NT2/D1 (cell line): Measurements from ENCODE around the gene SAE1.

ENCODE experiments used
- SUZ12 ChIP-seq: IDR thresholded peaks from 2 replicates; pipeline ENCODE4 v1.6.1; 2011; ENCODE audit not compliant: insufficient read length, insufficient read depth; ENCODE audit errors: extremely low read depth
- YY1 ChIP-seq: IDR thresholded peaks from 2 replicates; pipeline ENCODE4 v1.6.1; 2011; ENCODE audit not compliant: insufficient read length, insufficient read depth
- ZNF274 ChIP-seq: IDR thresholded peaks from 2 replicates; pipeline ENCODE4 v1.6.1; 2011; ENCODE audit warnings: mild to moderate bottlenecking, low read depth, low read length

- TF ChIP-seq YY1 (no peak), SUZ12 (no peak), ZNF274 (no peak)
Measured at GRCh38 chr19:47152632-47153031, 22.0 kb downstream of the SAE1 start.
